ENCODE measurements around the gene IFI44. TPM values are rescaled to one million over a fixed set of nuclear protein-coding genes. Genes with fewer than 3 reads are reported as not detected.

The IFI44 gene
- total and polyA plus RNA-seq, 10 of the 15 experiments (the other 5 are each of a cell fraction or from before 2014, with no cell fraction given) = 37.7 to 272 (median 90.9) TPM

- TF ChIP-seq RELA (IDR thresholded peaks at IDR 0.05; ENCODE audit: borderline replicate concordance, partially characterized antibody) = no peak
- no peak for TF ChIP-seq ZBTB11 (CRISPR knock-in tag; IDR thresholded peaks at IDR 0.05)
- TF ChIP-seq MTA2 (IDR thresholded peaks at IDR 0.05; ENCODE audit: low read depth) = no peak
- TF ChIP-seq CUX1 (IDR thresholded peaks at IDR 0.05; ENCODE audit: insufficient replicate concordance, low read depth, low read length) = no peak
- TF ChIP-seq KLF5 (IDR thresholded peaks at IDR 0.05; ENCODE audit: partially characterized antibody) = no peak
Measured at GRCh38 chr1:78691995-78692747, 42.5 kb downstream of the IFI44 start (continued).
